HG03439 (cell line): ENCODE data around the gene EYA2.
"Not testable (repeated sequence)": the region's sequence is repeated elsewhere in the genome, so short reads cannot be mapped to it uniquely, and the experiment has no call there.

ENCODE experiments used
- ATAC-seq: cut with Tn5 transposase; IDR thresholded peaks from one replicate; pipeline ENCODE4 v1.9.1; 2021; ENCODE audit warnings: mild to moderate bottlenecking, moderate library complexity; ENCODE audit not compliant: unreplicated experiment

The EYA2 gene

GRCh38 chr20:46929902-46930301, 35.3 kb downstream of the EYA2 start:
- ATAC-seq = no peak

GRCh38 chr20:46930640-46931339, 36.1 kb downstream of the EYA2 start:
- no peak for ATAC-seq

- ATAC-seq = no peak
Observed at GRCh38 chr20:46931699-46932098, 37.1 kb downstream of the EYA2 start.

- ATAC-seq = not testable (repeated sequence)
Observed at GRCh38 chr20:46932439-46932838, 37.8 kb downstream of the EYA2 start.

GRCh38 chr20:46933150-46933549, 38.5 kb downstream of the EYA2 start:
- ATAC-seq = no peak

- ATAC-seq = no peak
Observed at GRCh38 chr20:46934746-46935287, 40.2 kb downstream of the EYA2 start.

- no peak for ATAC-seq
Observed at GRCh38 chr20:46935394-46936017, 40.9 kb downstream of the EYA2 start.

GRCh38 chr20:46936415-46937156, 41.9 kb downstream of the EYA2 start:
- ATAC-seq = no peak

GRCh38 chr20:46937157-46937523, 42.5 kb downstream of the EYA2 start:
- ATAC-seq = no peak

- no peak for ATAC-seq
Observed at GRCh38 chr20:46937533-46938226, 43.0 kb downstream of the EYA2 start.

GRCh38 chr20:46938434-46938833, 43.8 kb downstream of the EYA2 start:
- ATAC-seq = no peak

GRCh38 chr20:46939031-46939965, 44.7 kb downstream of the EYA2 start:
- ATAC-seq = no peak

GRCh38 chr20:46940616-46941015, 46.0 kb downstream of the EYA2 start:
- ATAC-seq = no peak

- no peak for ATAC-seq
Observed at GRCh38 chr20:46941404-46941803, 46.8 kb downstream of the EYA2 start.

GRCh38 chr20:46943861-46944591, 49.4 kb downstream of the EYA2 start:
- no peak for ATAC-seq

GRCh38 chr20:46945465-46945864, 50.8 kb downstream of the EYA2 start:
- ATAC-seq = no peak

- no peak for ATAC-seq
Observed at GRCh38 chr20:46946181-46946624, 51.6 kb downstream of the EYA2 start.

- no peak for ATAC-seq
Observed at GRCh38 chr20:46946796-46947195, 52.2 kb downstream of the EYA2 start.

GRCh38 chr20:46948081-46948480, 53.4 kb downstream of the EYA2 start:
- no peak for ATAC-seq
